ENCODE results near the gene GPATCH1.
"Not testable (repeated sequence)": the region's sequence is repeated elsewhere in the genome, so short reads cannot be mapped to it uniquely, and the experiment has no call there.

GPATCH1 gene

GRCh38 chr19:33080761-33081681, at the start of gene GPATCH1:
Gene GPATCH1 (plus strand): TSS chr19:33081181. CDS start chr19:33081194, 13 bp downstream.
- peak; percentile 79 for DNase-seq (ENCODE audit: low read depth)

DNA sequence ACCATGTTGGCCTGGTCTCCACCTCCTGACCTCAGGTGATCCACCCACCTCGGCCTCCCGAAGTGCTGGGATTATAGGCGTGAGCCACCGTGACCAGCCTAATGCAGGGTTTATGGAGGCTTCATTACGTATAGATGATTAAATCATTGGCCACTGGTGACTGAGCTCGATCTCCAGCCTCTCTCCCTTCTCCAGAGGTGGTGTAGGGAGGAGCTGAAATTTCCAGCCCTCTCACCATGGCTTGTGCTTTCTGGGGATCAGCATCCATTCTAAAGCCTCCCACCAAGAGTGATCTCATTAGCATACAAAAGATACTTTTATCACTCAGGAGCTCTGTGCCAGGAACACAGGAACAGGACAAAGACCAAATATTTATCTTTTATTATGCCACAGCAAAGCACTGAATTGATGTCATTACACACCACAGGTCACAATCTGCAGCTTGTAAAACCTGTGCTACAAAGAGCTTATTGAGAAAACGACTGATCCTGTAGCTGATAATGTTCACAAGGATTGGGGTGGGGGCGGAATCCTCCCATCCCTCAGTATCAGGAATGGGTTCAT, 48.7 kb upstream of the GPATCH1 start:
- DNase-seq (ENCODE audit: low read depth): no peak

DNA sequence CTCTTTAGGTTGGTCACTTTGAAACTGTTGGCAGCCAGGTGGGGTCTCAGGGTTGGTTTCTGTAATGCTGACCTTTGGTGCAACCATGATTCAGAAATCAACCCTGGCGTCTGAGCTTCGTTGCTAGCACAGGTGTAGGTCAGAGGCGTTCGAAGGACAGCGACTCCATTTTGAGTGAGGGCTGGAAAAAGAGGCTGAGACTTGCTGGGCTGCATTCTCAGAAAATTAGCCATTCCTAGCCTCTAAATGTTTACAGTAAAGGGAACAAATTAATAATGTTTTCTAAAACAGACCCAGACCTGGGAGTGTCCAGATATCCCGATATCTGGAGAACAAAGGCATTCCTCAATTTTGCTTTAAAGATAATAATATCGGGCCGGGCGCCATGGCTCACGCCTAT, 45.5 kb upstream of the GPATCH1 start:
- DNase-seq (ENCODE audit: low read depth): no peak

DNA sequence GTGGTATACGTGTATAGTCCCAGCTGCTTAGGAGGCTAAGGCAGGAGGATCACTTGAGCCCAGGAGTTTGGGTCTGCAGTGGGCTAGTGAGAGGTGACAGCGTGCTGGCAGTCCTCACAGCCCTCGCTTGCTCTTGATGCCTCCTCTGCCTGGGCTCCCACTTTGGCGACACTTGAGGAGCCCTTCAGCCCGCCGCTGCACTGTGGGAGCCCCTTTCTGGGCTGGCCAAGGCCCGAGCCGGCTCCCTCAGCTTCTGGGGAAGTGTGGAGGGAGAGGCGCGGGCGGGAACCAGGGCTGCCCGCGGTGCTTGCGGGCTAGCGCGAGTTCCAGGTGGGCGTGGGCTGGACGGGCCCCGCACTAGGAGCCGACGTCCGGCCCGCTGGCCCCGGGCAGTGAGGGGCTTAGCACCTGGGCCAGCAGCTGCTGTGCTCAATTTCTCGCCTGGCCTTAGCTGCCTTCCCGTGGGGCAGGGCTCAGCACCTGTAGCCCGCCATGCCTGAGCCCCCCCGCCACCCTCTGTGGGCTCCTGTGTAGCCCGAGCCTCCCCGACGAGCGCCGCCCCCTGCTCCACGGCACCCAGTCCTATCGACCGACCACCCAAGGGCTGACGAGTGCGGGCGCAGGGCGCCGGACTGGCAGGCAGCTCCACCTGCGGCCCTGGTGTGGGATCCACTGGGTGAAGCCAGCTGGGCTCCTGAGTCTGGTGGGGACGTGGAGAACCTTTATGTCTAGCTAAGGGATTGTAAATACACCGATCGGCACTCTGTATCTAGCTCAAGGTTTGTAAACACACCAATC, 44.4 kb upstream of the GPATCH1 start:
- DNase-seq (ENCODE audit: low read depth): not testable (repeated sequence)

GRCh38 chr19:33037168-33038025, 43.6 kb upstream of the GPATCH1 start:
- DNase-seq (ENCODE audit: low read depth): not testable (repeated sequence)

DNA sequence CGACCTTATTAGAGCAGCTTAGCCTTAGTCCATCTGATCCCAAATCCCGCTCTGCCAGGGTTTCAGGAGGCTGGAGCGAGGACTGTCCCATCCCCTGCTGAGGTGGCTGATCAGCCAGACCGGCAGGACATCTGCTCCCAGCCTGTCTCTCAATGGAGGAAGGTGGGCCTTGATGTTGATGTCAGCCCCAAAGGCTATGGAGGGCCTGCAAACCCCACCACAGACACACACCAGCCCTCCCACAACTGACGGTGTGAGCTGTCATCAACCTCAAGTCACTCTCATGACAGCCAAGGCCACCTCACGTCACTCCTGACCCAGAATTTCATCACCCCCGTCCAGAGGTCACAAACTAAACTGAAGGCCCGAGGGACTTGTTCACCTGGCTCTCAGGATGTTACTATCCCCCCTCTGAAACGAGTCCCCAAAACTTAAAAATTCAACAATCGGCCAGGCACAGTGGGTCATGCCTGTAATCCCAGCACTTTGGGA, 41.8 kb upstream of the GPATCH1 start:
- DNase-seq (ENCODE audit: low read depth): no peak

DNA sequence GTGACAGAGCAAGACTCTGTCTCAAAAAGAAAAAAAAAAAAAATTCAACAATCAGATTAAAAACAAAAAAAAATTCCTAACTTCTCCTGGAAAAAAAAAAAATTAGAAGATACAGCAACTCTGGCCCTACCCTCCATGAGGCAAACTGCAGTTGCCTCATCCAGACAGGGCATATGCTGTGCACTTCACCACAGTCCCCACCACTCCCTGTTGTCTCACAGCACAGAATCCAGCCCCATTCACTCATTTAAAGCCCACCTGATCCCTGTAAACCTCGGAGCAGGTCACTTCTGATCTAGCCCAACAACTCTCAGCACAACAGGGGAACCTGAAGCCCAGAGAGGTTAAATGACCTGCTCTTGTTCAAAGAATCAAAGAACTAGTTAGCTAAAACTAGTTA, 41.2 kb upstream of the GPATCH1 start:
- no peak for DNase-seq (ENCODE audit: low read depth)

GRCh38 chr19:33040994-33041827, 39.8 kb upstream of the GPATCH1 start:
- DNase-seq (ENCODE audit: low read depth): no peak

DNA sequence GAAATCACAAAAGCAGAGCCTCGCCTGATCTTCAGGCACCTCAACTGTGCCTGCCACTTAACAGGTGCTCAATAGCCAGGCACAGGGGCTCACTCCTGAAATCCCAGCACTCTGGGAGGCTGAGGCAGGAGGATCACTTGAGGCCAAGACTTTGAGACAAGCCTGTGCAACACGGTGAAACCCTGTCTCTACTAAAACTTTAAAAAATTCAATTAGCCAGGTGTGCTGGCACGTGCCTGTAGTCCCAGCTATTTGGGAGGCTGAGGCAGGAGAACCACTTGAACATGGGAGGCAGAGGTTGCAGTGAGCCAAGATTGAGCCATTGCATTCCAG, 39.2 kb upstream of the GPATCH1 start:
- DNase-seq (ENCODE audit: low read depth): not testable (repeated sequence)

- no peak for DNase-seq (ENCODE audit: low read depth)
Observed at GRCh38 chr19:33047422-33047821, 33.6 kb upstream of the GPATCH1 start.

DNA sequence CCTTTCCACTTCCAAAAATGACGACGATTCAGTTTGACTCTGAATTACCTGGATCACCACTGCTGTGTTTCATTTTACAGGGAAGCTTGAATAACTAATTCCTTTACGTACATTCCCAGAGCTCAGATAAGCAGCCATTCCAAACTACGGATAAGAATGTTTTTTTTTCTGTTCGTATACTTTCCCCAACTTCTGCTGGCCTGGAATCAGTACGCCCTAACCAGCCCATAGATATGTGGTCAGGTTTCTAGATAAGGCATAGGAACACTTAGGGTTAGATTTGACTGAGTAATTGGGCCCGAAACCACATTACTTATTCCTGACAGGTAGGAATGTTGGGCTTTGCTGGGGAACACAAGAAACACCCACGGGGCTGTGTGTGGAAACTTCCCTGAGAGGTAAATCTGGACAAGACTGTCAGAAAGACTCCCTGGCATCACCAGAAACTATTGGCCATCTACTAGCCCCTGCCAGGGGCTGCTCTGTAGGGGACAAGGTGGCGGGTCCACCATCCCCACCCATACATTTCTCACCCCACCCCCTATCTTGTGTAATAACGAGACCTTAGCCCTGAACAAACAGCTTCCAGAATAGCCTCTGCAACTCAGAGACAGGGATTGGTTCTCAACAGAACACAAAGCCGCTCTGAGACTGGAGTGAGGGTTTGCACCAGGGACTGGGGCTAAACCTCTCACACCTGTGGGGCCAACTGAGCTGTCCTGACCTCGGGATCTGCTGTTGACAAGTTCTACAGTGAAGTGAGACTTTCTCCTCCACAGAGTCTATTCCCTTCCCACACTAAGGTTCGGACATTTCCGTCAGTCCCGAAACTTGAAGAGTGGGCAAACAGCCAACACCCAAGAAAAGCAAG, 31.9 kb upstream of the GPATCH1 start:
- DNase-seq (ENCODE audit: low read depth): no peak

GRCh38 chr19:33050110-33050509, 30.9 kb upstream of the GPATCH1 start:
- DNase-seq (ENCODE audit: low read depth): no peak

GRCh38 chr19:33052352-33052972, 28.5 kb upstream of the GPATCH1 start:
- DNase-seq (ENCODE audit: low read depth): no peak

GRCh38 chr19:33054623-33055022, 26.4 kb upstream of the GPATCH1 start:
- DNase-seq (ENCODE audit: low read depth): no peak

DNA sequence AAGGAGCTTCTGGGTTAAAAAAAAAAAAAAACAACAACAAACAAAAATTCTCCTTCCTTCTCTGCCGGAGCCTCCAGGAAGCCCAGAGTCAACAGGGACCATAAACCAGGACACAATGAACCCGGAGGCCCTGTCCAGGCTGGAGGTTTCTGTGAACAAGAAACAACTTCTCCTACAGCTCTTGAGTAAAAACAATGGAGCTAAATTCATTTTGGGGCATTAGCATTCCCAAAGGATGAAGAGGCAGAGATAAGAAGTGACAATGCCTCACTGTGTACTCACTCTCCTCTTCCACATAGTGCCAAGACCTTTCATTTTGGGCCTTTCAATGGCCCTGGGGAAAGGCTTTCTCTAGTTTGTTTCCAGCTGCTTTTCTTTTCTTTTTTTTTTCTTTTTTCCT, 25.3 kb upstream of the GPATCH1 start:
- DNase-seq (ENCODE audit: low read depth): no peak

DNA sequence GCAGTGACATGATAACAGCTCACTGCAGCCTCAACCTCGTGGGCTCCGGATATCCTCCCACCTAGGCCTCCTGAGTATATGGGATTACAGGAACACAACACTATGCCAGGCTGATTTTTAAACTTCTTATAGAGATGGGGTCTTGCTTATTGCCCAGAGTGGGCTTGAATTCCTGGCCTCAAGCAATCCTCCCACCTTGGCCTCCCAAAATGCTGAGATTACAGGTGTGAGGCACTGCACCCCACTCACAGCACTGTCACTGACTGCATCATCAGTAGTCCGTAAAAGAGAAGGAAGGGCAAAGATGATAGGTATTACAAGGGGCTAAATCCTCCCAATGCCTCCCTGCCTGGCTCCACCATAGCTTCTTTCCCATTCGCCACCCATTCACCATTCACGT, 20.4 kb upstream of the GPATCH1 start:
- DNase-seq (ENCODE audit: low read depth): no peak

- no peak for DNase-seq (ENCODE audit: low read depth)
Observed at GRCh38 chr19:33062902-33063301, 18.1 kb upstream of the GPATCH1 start.

DNA sequence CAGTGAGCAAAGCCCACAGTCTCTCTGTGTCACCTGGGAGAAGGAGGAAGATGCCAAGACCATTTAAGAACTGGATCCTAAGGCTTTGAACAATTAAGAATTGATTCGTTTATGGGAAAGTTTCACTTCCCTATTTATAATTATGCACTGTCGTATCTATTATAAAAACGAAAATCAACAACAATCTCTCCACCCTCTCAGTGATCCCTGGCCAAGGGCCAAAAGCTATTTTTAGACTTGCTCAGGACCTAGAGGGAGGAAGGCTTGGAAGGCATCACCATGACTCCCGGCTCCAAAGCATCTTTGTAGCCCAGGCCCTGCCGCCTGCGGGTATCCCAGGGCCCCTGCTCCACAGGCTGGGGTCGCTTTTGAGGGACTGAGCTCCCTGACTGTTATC, 17.6 kb upstream of the GPATCH1 start:
- no peak for DNase-seq (ENCODE audit: low read depth)

DNA sequence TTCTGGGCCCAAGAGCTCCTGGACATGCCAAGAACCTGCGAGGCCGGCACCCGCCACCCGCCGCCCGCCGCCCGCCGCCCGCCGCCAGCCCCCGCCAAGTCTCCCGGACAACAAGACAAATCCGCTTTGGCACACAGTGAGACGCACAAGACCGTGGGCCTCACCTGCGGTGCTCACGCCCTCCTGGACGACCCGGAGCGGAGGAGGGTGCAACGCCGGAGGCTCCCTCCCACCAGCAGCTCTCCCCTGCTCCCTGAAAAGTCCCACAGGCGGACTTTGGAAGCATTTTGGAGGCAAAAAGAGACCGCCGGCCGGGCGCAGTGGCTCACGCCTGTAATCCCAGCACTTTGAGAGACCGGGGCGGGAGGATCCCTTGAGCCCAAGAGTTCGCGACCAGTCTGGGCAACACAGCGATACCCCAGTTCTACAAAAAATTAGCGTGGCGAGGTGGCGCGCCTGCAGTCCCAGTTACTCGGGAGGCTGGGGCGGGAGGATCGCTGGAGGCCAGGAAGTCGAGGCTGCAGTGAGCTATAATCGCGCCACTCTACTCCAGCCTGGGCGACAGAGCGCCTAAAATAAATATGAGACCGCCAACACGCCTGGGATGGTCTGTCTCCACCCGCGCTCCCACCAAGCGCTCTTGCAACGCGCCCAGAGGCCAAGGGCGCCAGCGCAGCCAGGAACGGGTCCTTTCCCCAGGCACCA, 17.1 kb upstream of the GPATCH1 start:
- DNase-seq (ENCODE audit: low read depth): no peak

Measured in stimulated activated CD8-positive, alpha-beta memory T cell treated with anti-CD3 and anti-CD28 coated beads, Interleukin-4, amount 100 ng/mL, for 24 hours (primary cell).